A549 (cell line): ENCODE measurements around the gene BNC2. TPM values are rescaled to one million over a fixed set of nuclear protein-coding genes. Genes with fewer than 3 reads are reported as not detected.

Experiments used
- ATAC-seq, 2 experiments: fragments of 200-7000 bp in 1 of 2; fragments of >200 bp in 1 of 2; cut with Nextera tagmentation in 1 of 2; cut with Tn5 transposase in 1 of 2; 3 replicates each; pipeline versions ENCODE4 v1.8.0 to v1.9.1; 2018 to 2020; ENCODE audit warnings: mild to moderate bottlenecking in 1 of 2, moderate library complexity in 1 of 2
- CTCF ChIA-PET: fragments of 300-600 bp; sonication (Branson Sonifier 250); formaldehyde crosslinking; extraction: SDS; loops from one replicate; lab custom pipeline; 2021; ENCODE audit warnings: antibody characterized with exemption, inconsistent platforms; lab: Yijun Ruan, JAX
- POLR2A ChIA-PET: fragments of 350-600 bp; formaldehyde crosslinking; extraction: SDS; loops from one replicate; lab custom pipeline; 2021; ENCODE audit warnings: antibody characterized with exemption, inconsistent platforms; lab: Yijun Ruan, JAX
- DNase-seq, 2 experiments: peaks; one replicate each; pipeline versions ENCODE4 v3.0.0 to v3.0.0-alpha.2; 2011 to 2016; ENCODE audit warnings: low read depth in 1 of 2, low spot score in 1 of 2
- FAIRE-seq: peaks from 2 replicates; lab custom pipeline; 2011; peaks lifted over from hg19 to GRCh38; lab: Jason Lieb, UNC
- H3K27ac ChIP-seq, 2 experiments: fragments of >200 bp; sonication (Bioruptor Twin); formaldehyde crosslinking; 3 replicates each; pipeline ENCODE4 v1.5.1; 2016 to 2017
- H3K4me1 ChIP-seq: fragments of >200 bp; sonication (Bioruptor Twin); formaldehyde crosslinking; 3 replicates; pipeline ENCODE4 v1.6.1; 2016
- H3K4me2 ChIP-seq: fragments of >200 bp; sonication (Bioruptor Twin); formaldehyde crosslinking; 3 replicates; pipeline ENCODE4 v1.6.1; 2016
- H3K4me3 ChIP-seq: fragments of >200 bp; sonication (Bioruptor Twin); formaldehyde crosslinking; 3 replicates; pipeline ENCODE4 v1.5.1; 2016
- H3K9me3 ChIP-seq: fragments of >200 bp; sonication (Bioruptor Twin); formaldehyde crosslinking; 3 replicates; pipeline ENCODE4 v1.6.1; 2016
- BHLHE40 ChIP-seq: IDR thresholded peaks from 2 replicates; pipeline ENCODE4 v1.6.1; 2012; ENCODE audit warnings: low read depth, low read length, inconsistent platforms
- CBX2 ChIP-seq: fragments of 200-600 bp; sonication (generic); IDR thresholded peaks from 2 replicates; pipeline ENCODE4 v1.6.1; 2016; ENCODE audit warnings: low read depth, mild to moderate bottlenecking, borderline replicate concordance
- CEBPB ChIP-seq, 2 experiments: fragments of >200 bp in 1 of 2; sonication (Bioruptor Twin) in 1 of 2; formaldehyde crosslinking in 1 of 2; IDR thresholded peaks; 2 replicates each; pipeline ENCODE4 v1.6.1; 2012 to 2016
- EHMT2 ChIP-seq: fragments of 200-600 bp; sonication (generic); IDR thresholded peaks from 2 replicates; pipeline ENCODE4 v1.6.1; 2016; ENCODE audit warnings: antibody characterized with exemption, low read depth, mild to moderate bottlenecking, moderate library complexity
- EP300 ChIP-seq, 2 experiments: fragments of >200 bp; sonication (Bioruptor Twin); formaldehyde crosslinking; IDR thresholded peaks; 2 replicates in 1 of 2; 3 replicates in 1 of 2; pipeline ENCODE4 v1.6.1; 2016 to 2017
- ESRRA ChIP-seq: fragments of 150-350 bp; IDR thresholded peaks from 2 replicates; pipeline ENCODE4 v1.6.1; 2014; ENCODE audit warnings: mild to moderate bottlenecking, low read length, borderline replicate concordance
- HDAC2 ChIP-seq: fragments of 200-600 bp; sonication (generic); IDR thresholded peaks from 2 replicates; pipeline ENCODE4 v1.6.1; 2016
- HES2 ChIP-seq: fragments of >200 bp; sonication (Bioruptor Twin); formaldehyde crosslinking; IDR thresholded peaks from 2 replicates; pipeline ENCODE4 v1.6.1; 2016
- HEYL ChIP-seq: fragments of 250-450 bp; sonication (Bioruptor Pico); IDR thresholded peaks from 2 replicates; pipeline ENCODE4 v1.8.0; 2021; ENCODE audit warnings: mild to moderate bottlenecking, moderate library complexity
- JUN ChIP-seq, 2 experiments: fragments of >200 bp; sonication (Bioruptor Twin); formaldehyde crosslinking; IDR thresholded peaks; 2 replicates in 1 of 2; 3 replicates in 1 of 2; pipeline ENCODE4 v1.6.1; 2016 to 2017
- MAZ ChIP-seq: fragments of 150-350 bp; IDR thresholded peaks from 2 replicates; pipeline ENCODE4 v1.6.1; 2014; ENCODE audit warnings: antibody characterized with exemption, low read depth, low read length, borderline replicate concordance
- NFE2L2 ChIP-seq: fragments of 150-350 bp; conservative IDR thresholded peaks from 2 replicates; pipeline ENCODE4 v1.6.1; 2014; ENCODE audit warnings: low read length
- NPAS2 ChIP-seq: fragments of 250-450 bp; sonication (Bioruptor Pico); IDR thresholded peaks from 2 replicates; pipeline ENCODE4 v1.8.0; 2022; ENCODE audit warnings: mild to moderate bottlenecking, moderate library complexity, borderline replicate concordance
- POLR2A ChIP-seq: IDR thresholded peaks from 2 replicates; pipeline ENCODE4 v1.6.1; 2012; ENCODE audit warnings: mild to moderate bottlenecking, low read length
- RCOR1 ChIP-seq: fragments of 150-350 bp; IDR thresholded peaks from 2 replicates; pipeline ENCODE4 v1.6.1; 2014; ENCODE audit warnings: antibody characterized with exemption, low read length, low read depth
- RFX5 ChIP-seq: fragments of 450-650 bp; IDR thresholded peaks from 2 replicates; pipeline ENCODE4 v1.7.1; 2014; ENCODE audit warnings: antibody characterized with exemption, mild to moderate bottlenecking, moderate library complexity
- SREBF2 ChIP-seq: fragments of 450-650 bp; IDR thresholded peaks from 2 replicates; pipeline ENCODE4 v1.6.1; 2014; ENCODE audit warnings: mild to moderate bottlenecking, moderate library complexity
- ZFP36 ChIP-seq: fragments of 450-650 bp; IDR thresholded peaks from 2 replicates; pipeline ENCODE4 v1.6.1; 2014; ENCODE audit warnings: borderline replicate concordance; ENCODE audit not compliant: partially characterized antibody
- ZSCAN20 ChIP-seq: fragments of 250-450 bp; sonication (Bioruptor Pico); IDR thresholded peaks from 2 replicates; pipeline ENCODE4 v1.8.0; 2022; ENCODE audit warnings: mild to moderate bottlenecking, moderate library complexity
- WGBS: methylation state at CpG from one replicate; pipeline ENCODE4 v1.1.6; 2017; ENCODE audit errors: missing lambda C conversion rate; 5-methylcytosine and 5-hydroxymethylcytosine counted together
- polyA plus RNA-seq, 4 experiments: library from polyadenylated mRNA; depleted of rRNA in 3 of 4; stranded (reverse); fragments of >200 nt; fragmentation: RNase III in 1 of 4; extraction: RNeasy Plus Mini Kit Qiagen cat#74134 plus additional on column Dnase treatment in 1 of 4; gene quantifications; 2 replicates in 3 of 4; 3 replicates in 1 of 4; pipeline ENCODE4 v1.2.3, GENCODE V29; 2011 to 2017
- TF ChIP-seq, protein P1 (sequence below): IDR thresholded peaks from 2 replicates; pipeline ENCODE4 v1.6.1; 2012

The BNC2 gene
- polyA plus RNA-seq, 2 of the 4 experiments (the other 2 are of a cell fraction) = 6.2 to 7.5 TPM

GRCh38 chr9:16821344-16821743 is 49.1 kb downstream of the BNC2 start (continued):
- no peak for TF ChIP-seq ESRRA
- no peak for TF ChIP-seq EP300 (IDR thresholded peaks at IDR 0.05)
- no peak for TF ChIP-seq POLR2A
- TF ChIP-seq NFE2L2 = no peak
- TF ChIP-seq JUN (IDR thresholded peaks at IDR 0.05) = no peak
- TF ChIP-seq RFX5 = no peak
- TF ChIP-seq HDAC2 = no peak

GRCh38 chr9:16817514-16817913 is 53.0 kb downstream of the BNC2 start:
- CTCF ChIA-PET = interaction anchor here (2.0 kb wide), 1 partner anchor 9 kb away, joined by 7 read pairs; no protein-coding TSS in a partner anchor

GRCh38 chr9:16817002-16817401 is 53.5 kb downstream of the BNC2 start:
- H3K4me1 ChIP-seq = no peaks in the 10 kb centered on the region
- no peak overlapping the region for H3K4me2 ChIP-seq
- no peak for TF ChIP-seq RCOR1
- no peak for TF ChIP-seq CEBPB (IDR thresholded peaks at IDR 0.05)
- no peak for TF ChIP-seq CBX2
- TF ChIP-seq ZFP36 = no peak
- no peak overlapping the region for H3K4me3 ChIP-seq
- CTCF ChIA-PET = interaction anchor here (2.0 kb wide), 1 partner anchor 8 kb away, joined by 7 read pairs; no protein-coding TSS in a partner anchor
- POLR2A ChIA-PET = no interaction called here
- no peaks in the 10 kb centered on the region for H3K9me3 ChIP-seq
- no peak for DNase-seq
- no peak for FAIRE-seq
- 88% methylated on average over 2 of the region's 2 CpGs for WGBS
- no peak for ATAC-seq
- H3K27ac ChIP-seq = no peak overlapping the region

More at GRCh38 chr9:16817514-16817913, 53.0 kb downstream of the BNC2 start:
- DNase-seq (no peak), FAIRE-seq (no peak), ATAC-seq (no peak)
- H3K4me2 ChIP-seq = no peak overlapping the region
- 77% methylated on average over 2 of the region's 2 CpGs for WGBS
- no peak overlapping the region for H3K4me3 ChIP-seq
- no peaks in the 10 kb centered on the region for H3K9me3 ChIP-seq
- no peaks in the 10 kb centered on the region for H3K4me1 ChIP-seq
- no peak overlapping the region for H3K27ac ChIP-seq
- POLR2A ChIA-PET = no interaction called here
- TF ChIP-seq ZFP36 = no peak
- no peak for TF ChIP-seq EHMT2
- TF ChIP-seq BHLHE40 = no peak
- no peak for TF ChIP-seq SREBF2
- TF ChIP-seq NPAS2 = no peak

GRCh38 chr9:16816011-16816410 is 54.5 kb downstream of the BNC2 start:
- Histone ChIP-seq H3K4me1 (no peaks in the 10 kb centered on the region), H3K4me3 (no peak overlapping the region), H3K27ac (no peak overlapping the region), H3K9me3 (no peaks in the 10 kb centered on the region), H3K4me2 (no peak overlapping the region)
- no peak for TF ChIP-seq MAZ
- TF ChIP-seq HEYL (CRISPR knock-in tag) = no peak
- no peak for TF ChIP-seq RFX5
- 71% methylated on average over 4 of the region's 4 CpGs for WGBS
- DNase-seq (no peak), ATAC-seq (no peak), FAIRE-seq (no peak)
- ChIA-PET POLR2A (no interaction called here), CTCF (interaction anchor here (0.9 kb wide), 1 partner anchor 11 kb away, joined by 4 read pairs; no protein-coding TSS in a partner anchor)

GRCh38 chr9:16815079-16815478 is 55.4 kb downstream of the BNC2 start:
- TF ChIP-seq HES2 = no peak
- TF ChIP-seq, protein P1, sequence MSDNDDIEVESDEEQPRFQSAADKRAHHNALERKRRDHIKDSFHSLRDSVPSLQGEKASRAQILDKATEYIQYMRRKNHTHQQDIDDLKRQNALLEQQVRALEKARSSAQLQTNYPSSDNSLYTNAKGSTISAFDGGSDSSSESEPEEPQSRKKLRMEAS = no peak
- no peak for TF ChIP-seq CEBPB (IDR thresholded peaks at IDR 0.05)
- TF ChIP-seq ZSCAN20 (CRISPR knock-in tag) = no peak
- no peak for ATAC-seq

More at GRCh38 chr9:16815079-16815478, 55.4 kb downstream of the BNC2 start:
- Histone ChIP-seq H3K4me2 (no peak overlapping the region), H3K9me3 (no peaks in the 10 kb centered on the region), H3K4me3 (no peak overlapping the region), H3K4me1 (no peaks in the 10 kb centered on the region), H3K27ac (no peak overlapping the region)
- ChIA-PET CTCF (no interaction called here), POLR2A (no interaction called here)
- DNase-seq = no peak
- FAIRE-seq = no peak
- 81% methylated on average over 2 of the region's 2 CpGs for WGBS
